ENCODE measurements around the gene FRAT2. TPM values are rescaled to one million over a fixed set of nuclear protein-coding genes. Genes with fewer than 3 reads are reported as not detected.
A peak's percentile ranks its signal among the peaks of the same experiment; 100 is the strongest.

FRAT2 gene
- total and polyA plus RNA-seq, 2 donors (not counting 3 experiments of a cell fraction or from before 2014, with no cell fraction given): 6.6 to 11.3 TPM

- no peaks in the 10 kb centered on the region for H4K20me1 ChIP-seq (replicated peaks; ENCODE audit: control insufficient read depth, extremely low read depth, insufficient read depth, low read length)
- no peaks in the 10 kb centered on the region for H3K36me3 ChIP-seq (ENCODE audit: control insufficient read depth in 2 of 2, extremely low read depth in 1 of 2, insufficient read depth in 2 of 2, low read length in 2 of 2)
- ChIA-PET POLR2A (interaction anchor here (1.9 kb wide), 1 partner anchor 13 kb away, joined by 10 read pairs; the partner anchor contains the start of gene FRAT2), CTCF (interaction anchor here (0.6 to 4.3 kb wide), 5 partner anchors 12 to 248 kb away, joined by 3 to 37 read pairs (median 18); no protein-coding TSS in a partner anchor)
- peaks cover 15% of the 10 kb centered on the region for H3K4me1 ChIP-seq (ENCODE audit: control insufficient read depth, extremely low read depth, insufficient read depth, low read length)
- H3K9me3 ChIP-seq (replicated peaks; ENCODE audit: control insufficient read depth, insufficient read depth, low read length): no peaks in the 10 kb centered on the region
- H2AFZ ChIP-seq (ENCODE audit: low read depth, low read length): peak overlapping the region; percentile 43
- no peaks in the 10 kb centered on the region for H3K79me2 ChIP-seq (ENCODE audit: control insufficient read depth, insufficient read depth, low read length)
- H3K4me3 ChIP-seq (replicated peaks in 1 of 3; ENCODE audit: insufficient read depth in 1 of 3, low read depth in 1 of 3, low read length in 3 of 3): peak overlapping the region in 2 of 3 experiments; percentile 58 to 74
- TF ChIP-seq EZH2 (IDR thresholded peaks at IDR 0.05; ENCODE audit: borderline replicate concordance, low read depth, low read length, severe bottlenecking): peak; percentile 79
- TF ChIP-seq, protein P1, sequence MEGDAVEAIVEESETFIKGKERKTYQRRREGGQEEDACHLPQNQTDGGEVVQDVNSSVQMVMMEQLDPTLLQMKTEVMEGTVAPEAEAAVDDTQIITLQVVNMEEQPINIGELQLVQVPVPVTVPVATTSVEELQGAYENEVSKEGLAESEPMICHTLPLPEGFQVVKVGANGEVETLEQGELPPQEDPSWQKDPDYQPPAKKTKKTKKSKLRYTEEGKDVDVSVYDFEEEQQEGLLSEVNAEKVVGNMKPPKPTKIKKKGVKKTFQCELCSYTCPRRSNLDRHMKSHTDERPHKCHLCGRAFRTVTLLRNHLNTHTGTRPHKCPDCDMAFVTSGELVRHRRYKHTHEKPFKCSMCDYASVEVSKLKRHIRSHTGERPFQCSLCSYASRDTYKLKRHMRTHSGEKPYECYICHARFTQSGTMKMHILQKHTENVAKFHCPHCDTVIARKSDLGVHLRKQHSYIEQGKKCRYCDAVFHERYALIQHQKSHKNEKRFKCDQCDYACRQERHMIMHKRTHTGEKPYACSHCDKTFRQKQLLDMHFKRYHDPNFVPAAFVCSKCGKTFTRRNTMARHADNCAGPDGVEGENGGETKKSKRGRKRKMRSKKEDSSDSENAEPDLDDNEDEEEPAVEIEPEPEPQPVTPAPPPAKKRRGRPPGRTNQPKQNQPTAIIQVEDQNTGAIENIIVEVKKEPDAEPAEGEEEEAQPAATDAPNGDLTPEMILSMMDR (IDR thresholded peaks at IDR 0.05; ENCODE audit: extremely low read depth in 1 of 2, insufficient read depth in 1 of 2, low read depth in 1 of 2, low read length in 2 of 2): no peak
- TF ChIP-seq MAX (IDR thresholded peaks at IDR 0.05; ENCODE audit: insufficient read depth, insufficient read length): no peak
- dilution Hi-C loops (cut with MboI; ENCODE audit: extremely low pct_ligation_motif_present, low sequenced_read_pairs): no loop called here
- no peak overlapping the region for H3K9ac ChIP-seq (replicated peaks; ENCODE audit: extremely low read depth, insufficient read depth, low read length)
- DNase-seq (ENCODE audit: low read depth, low spot score): no peak
- no peak overlapping the region for H3K27ac ChIP-seq (ENCODE audit: insufficient read depth, low read depth, low read length)
- no peaks in the 10 kb centered on the region for H3K27me3 ChIP-seq (ENCODE audit: control insufficient read depth in 2 of 2, insufficient read depth in 2 of 2, low read length in 2 of 2)
- FAIRE-seq: no peak
- peak overlapping the region; percentile 95 for H3K4me2 ChIP-seq (ENCODE audit: insufficient read depth, low read length)
- no peaks in the 10 kb centered on the region for H3K9me1 ChIP-seq (replicated peaks; ENCODE audit: control insufficient read depth, extremely low read depth, insufficient read depth, low read length)
- no TSS peak for BruUV-seq (replicated peaks)
- intact Hi-C loops (cut with micrococcal nuclease): loop anchor here (1.0 kb wide), 1 partner anchor 12 kb away; no protein-coding TSS in a partner anchor
These were observed 14.0 kb downstream of the FRAT2 start for GRCh38 chr10:97320480-97321031.

Data from endothelial cell of umbilical vein (primary cell).